Stimulated activated CD8-positive, alpha-beta memory T cell treated with anti-CD3 and anti-CD28 coated beads, Interleukin-15, amount 100 ng/mL, for 48 hours (primary cell): Measurements from ENCODE around the gene KIF1A.
"Not testable (repeated sequence)": the region's sequence is repeated elsewhere in the genome, so short reads cannot be mapped to it uniquely, and the experiment has no call there.

ENCODE experiments used
- DNase-seq, 2 donors: peaks; one replicate each; pipeline ENCODE4 v3.0.0-alpha.2; 2020; ENCODE audit warnings: low read depth in 2 of 2

The KIF1A gene

DNA sequence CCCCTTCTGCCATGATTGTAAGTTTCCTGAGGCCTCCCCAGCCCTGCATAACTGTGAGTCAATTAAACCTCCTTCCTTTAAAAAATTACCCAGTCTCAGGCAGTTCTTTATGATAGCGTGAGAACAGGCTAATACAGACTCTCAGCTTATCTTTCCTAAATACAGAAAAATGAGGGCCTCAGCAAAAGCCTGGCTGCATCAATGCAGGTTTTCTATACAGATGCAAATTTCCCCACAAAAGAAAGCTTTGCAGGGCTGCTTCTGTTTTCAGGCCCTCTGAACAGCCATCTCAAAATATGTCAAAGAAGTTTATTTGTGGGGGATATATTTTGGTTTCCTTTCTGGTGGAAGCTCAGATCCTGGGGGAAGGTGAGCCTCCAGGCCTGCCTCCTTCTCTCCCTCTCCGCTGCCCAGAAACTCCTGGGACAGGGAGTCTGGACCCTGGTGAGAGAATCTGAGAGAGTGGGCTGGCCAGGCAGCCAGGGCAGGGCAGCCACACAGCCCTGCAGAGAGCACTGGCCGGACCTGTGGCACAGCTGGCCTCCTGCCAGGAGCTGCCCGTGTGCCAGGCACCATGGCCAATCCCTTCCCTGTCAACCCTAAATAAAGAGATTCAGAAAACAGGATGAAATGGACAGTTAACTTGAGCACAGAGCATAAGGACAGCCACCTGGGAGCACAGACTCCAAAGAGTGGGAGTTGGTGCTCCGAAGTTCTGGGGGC is 27.0 kb upstream of the KIF1A start:
- no peak for DNase-seq

DNA sequence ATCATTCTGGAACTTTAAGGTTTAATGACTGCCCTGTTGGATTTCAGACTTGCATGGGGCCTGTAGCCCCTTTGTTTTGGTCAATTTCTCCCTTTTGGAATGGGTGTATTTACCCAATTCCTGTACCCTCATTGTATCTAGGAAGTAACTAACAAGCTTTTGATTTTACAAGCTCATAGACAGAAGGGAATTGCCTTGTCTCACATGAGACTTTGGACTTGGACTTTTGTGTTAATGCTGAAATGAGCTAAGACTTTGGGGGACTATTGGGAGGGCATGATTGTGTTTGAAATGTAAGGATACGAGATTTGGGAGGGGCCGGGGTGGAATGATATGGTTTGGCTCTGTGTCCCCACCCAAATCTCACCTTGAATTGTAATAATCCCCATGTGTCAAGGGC is 26.3 kb upstream of the KIF1A start:
- not testable (repeated sequence) for DNase-seq

DNA sequence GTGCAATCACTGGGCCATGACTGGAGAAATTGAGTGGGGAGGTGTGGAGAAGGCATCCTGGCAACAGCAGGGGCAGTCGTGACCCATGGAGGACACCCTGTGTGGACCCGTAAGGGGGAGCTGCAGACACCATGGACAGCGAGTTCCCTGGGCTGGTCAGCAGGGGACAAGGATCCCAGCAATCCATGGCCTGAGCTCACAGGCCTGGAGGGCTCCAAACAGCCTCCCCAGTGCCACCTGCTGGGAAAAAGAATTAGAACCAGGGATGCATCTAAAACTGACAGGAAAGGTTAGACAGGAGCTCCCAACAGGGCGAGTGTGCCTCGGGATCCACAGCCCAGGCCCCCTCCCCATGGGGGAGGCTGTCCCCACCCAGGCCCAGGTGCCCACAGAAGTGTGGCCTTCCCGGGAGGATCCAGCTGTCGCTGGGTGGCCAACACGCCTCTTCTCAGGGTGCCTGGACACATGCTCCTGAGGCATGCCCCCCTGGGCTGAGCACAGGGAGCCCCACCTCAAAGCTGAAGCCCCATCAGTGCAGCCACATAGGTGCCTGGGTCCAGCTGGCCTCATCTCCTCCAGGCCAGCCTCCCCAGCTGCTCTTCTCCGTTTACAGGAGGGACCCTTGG is 20.5 kb upstream of the KIF1A start:
- no peak for DNase-seq

DNA sequence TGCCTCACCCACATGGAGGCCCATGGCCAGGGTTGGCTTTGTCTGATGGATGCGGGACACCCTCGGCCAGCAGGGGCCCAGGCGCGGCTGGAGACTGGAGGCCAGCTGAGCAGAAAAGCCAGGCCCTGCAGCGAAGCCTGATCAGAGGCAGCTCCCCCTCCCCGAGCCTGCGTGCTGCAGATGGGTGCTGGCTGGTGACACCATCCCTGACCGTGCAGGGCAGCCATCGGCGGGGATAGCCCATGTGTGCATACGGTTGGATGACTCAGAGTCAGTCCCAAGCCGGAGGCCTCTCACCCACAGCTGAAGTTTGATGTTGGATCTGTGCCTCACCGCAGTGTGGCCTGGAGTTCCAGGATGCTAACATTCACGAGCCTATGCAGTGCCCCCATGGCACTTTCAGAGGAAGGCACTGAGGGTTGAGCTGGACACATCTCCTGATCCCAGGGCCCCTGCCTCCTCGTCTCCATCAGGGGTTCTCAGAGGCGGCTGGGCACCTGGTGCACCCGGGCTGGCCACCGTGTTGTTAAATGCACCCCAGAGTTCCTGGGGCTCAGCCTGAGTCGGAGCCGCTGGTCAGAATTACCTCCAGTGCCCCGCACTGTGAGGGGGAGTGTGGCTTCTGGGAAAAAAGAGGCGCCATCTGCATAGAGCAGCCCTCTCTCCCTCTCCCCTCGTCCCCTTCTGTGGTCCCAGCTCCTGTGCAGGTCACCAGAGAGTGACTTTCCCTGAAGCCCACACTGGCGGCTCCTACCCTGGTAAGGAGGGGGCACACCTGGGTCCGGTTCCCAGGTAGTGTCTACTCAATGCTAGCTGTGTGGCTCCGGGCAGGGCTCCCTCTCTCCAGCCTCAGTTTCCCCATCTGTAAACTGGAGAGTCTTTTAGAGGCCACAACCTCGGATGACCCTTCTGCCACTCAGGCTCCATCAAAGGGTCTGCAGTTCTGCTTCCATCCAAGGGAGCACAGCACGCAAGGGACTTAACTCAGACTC is 19.4 kb upstream of the KIF1A start:
- no peak for DNase-seq

DNA sequence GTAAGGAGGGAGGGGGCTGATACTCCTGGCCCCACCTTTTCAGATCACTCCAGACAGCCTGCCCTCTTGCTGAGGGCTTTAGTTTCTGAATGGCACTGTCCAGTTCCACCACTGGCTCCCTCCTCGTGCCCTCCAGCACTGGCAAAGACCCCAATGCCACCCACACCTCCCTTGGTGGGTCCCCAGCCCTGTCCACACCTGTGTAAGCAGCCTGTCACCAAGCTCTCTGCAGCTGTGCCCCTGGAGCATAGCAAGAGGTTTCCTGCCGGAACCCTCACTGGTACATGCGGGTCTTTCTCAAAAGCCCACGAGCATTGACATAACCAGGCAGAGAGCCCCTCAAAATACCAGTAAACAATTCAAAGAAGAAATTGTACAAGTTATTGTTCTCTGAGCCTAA is 17.6 kb upstream of the KIF1A start:
- no peak for DNase-seq

DNA sequence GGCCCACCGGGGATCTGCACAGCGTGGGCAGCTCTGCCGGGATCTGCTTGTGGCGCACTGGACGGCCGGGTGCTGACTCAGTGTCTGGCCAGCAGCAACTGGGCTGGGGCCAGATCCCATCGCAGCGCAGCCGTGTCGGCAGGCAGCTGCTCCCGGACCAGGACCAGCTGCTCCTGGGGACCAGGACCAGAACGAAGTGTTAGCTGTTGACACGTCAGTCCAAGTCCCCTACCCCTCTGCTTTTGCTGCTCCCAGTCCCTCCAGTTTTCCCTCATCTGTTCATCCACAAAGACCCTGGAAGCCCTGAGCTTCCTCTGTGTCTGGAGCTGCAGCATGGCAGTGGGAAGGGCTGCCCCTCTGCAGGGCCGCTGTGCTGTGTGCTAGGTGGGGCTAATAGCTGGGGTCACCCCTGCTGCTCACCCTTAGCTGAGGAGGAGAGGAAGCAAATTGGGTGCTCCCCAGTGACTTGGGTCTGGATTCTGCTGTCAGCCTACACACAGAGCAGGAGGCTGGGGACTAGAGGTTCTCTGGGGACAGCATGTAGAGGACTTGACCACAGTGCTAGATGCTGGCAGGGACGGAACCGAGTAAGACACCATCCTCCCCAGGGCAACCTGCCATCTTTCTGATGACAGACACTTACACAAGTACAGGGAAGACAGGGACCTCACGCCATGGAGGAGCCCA is 16.9 kb upstream of the KIF1A start:
- DNase-seq: no peak

DNA sequence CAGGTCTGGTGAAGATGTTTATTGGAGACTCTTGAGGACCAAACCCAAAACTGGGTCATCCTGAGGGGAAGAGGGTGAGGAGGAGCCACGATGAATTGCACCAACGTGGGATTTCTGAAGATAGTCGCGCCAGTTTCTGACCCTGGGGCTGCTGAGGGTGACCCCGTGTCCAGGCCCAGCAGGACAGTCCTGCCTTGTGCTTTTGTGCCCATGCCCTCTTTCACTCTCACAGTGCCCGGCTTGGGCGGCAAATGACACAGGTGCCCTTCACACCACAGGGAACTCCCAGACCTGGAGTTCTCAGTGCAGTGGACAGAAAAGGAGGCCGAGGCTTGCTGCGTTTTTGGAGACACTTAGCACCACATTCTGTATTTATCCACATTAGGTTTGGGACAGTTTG is 15.5 kb upstream of the KIF1A start:
- DNase-seq: no peak

DNA sequence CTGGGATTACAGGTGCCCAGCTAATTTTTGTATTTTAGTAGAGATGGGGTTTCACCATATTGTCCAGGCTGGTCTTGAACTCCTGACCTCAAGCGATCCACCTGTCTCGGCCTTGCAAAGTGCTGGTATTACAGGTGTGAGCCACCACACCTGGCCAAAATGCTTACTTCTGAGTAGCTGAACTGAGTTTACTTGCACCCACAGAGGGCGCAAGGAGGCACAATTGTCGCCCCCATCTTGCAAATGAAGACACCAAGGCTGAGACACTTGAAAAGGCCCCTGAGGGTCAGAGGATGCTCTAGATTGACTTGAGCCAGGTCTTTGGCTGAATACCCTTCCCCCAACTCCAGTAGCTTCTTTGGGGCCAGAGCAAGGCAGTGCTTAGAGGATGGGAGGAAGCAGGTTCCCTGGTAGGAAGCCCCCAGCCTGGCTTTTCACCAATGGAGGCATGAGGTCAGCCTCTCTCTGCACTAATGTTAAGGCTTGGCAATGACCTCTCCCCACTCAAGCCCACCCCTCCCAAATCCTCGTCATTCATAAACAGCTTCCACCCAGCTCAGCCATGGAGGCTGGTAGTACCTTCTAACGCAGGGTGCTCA is 14.5 kb upstream of the KIF1A start:
- DNase-seq: no peak

DNA sequence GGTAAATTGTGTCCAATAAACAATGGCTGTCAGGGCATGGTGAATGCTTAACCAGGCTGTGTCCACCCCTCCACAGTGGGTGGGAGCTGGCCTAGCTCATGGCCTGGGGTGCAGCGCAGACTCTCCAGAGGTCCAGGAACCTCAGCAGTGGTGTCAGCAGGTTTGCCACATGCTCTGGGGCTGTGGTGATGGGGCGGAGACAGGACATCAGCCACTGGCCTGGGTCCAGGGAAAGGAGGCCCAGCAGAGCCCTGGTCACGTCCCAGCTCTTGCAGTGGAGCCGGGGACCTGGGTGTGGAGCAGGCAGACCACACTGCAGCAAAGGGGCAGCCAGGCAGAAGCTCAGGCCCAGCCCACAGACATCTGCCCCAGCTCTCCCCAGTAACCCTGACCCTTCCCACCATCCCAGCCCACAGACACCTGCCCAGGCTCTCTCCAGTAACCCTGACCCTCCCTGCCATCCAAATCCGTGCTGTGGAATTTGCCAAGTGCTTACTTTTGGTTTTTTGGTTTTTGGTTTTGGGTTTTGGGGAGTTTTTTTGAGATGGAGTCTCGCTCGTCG is 13.8 kb upstream of the KIF1A start:
- no peak for DNase-seq

DNA sequence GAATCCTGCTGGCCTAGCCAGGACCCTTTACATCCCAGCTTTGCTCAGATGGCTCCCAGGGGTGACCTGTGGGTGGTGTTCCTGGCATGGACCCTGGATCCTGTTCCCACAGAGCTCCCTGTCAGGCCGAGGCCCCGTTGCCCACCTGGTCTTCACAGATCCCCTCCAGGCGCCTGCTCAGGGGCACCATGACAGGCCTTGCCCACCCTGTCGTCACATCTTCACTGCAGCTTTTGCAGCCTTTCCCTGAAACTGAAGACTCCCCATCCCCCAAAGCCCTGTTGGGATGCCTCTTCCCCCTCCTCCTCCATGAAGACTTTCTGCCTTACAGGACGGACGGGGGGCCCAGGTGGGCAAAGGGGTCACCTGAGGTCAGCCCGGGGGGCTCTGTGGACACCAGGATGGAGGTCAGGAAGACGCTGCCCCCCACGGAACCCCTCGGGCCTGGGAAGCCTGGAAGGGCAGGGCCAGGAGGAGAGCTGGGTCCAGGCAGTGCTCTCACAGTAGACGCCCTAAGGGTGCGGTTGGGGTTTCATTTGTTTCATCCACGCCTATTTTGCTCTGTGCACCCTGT is 13.0 kb upstream of the KIF1A start:
- DNase-seq: no peak

DNA sequence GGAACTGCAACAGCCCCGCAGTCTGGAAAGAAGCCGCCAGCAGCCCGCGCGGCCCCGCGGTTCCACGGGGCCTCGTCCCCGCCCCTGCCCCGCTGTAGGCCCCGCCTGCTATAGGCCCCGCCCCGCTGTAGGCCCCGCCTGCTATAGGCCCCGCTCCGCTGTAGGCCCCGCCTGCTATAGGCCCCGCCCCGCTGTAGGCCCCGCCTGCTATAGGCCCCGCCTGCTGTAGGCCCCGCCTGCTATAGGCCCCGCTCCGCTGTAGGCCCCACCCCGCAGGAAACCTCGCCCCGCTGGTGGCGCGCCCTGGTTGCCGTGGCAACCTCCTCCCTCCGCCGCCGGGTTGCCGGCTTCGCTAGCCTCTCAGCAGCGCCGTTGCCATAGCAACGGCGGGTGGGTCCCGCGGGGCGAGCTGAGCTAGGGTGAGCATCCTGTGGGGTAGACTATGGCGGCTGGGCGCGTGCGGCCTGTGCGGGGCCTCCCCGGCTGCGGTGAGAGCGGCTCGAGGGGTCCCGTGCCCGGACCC is 12.2 kb upstream of the KIF1A start:
- DNase-seq: peak; percentile 94 to 96

DNA sequence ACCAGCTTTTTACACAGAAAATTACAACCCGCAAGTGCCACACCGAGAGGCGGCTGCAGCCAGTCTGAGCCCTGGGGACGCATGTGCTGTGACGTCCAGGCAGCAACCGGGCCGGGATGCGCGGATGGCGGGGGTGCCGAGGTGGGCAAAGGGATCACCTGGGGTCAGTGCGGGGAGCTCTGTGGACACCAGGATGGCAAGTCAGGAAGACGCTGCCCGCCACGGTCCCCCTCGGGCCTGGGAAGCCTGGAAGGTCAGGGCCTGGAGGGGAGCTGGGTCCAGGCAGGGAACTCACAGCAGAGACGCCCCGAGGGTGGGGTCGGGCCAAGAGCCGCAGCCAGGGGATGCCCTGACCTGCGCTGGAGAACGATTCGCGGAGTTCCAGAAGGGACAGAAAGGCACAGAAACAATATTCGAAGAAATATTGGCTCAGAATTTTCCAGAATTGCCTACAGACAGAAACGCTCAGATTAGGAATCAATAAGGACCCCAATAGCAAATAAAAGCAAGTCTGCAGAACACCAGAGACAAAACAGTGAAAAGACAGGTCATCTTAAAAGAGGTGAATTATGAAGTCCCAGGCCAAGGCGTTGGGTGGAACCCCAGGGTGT is 11.7 kb upstream of the KIF1A start:
- DNase-seq: no peak

DNA sequence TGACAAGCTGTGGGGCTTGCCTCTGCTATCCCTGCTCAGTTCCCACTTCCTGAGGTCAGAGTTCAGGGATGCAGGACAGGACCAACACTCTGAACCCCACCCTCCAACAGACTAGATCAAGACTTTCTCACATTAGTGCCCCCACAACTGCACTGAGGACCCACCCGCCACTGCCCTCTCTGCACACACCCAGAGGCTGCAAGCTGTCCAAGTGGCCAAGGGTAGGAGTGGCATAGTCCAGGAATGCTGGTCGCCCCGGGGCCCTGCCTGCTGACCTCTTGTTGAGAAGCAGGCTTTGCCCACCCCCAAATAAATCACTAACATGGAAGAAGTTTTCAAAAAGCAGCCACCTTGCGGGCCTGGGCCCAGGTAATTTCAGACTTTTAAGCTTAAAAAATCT is 5.5 kb upstream of the KIF1A start:
- DNase-seq: no peak

DNA sequence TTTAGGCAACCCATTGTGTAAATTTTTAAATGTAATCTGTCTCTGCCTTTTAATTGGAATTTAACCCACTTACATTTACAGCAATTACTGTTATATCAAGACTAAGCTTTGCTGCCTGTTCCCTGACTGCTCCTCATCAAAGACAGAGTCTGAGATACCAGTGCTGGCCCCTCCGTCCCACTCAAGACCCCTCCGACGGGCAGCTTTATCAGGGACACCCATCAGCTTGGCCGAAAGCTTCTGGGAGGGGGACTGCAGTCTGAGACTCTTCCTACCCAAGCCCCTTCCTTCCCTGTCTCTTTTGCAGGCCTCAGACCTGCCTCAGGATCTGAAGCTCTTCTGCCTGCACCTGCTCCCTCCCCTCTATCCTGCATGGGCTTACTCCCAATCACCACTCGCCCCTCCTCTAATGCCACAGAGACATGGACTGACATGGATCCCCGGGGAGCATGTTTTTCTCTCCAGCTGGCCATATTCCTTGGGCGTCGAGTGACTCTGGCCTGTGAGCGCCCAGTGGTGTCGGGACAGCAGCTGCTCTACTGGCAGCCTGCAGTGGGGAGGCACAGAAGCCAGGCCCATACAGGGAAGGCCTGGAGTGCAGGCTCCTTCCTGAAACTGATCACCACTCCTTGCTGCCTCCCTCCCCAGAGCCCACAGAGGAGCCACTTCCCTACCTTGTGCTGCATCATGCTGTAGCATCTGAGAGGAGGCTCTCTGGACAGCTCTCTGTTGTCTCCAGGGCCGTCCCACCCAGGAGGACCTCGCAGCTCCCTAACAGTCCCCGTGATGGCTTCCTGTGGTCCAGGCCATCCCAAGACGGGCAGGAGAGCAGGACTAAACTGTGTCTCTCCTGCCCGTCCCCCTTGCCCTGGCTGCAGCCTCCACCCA is 3.7 kb upstream of the KIF1A start:
- no peak for DNase-seq

DNA sequence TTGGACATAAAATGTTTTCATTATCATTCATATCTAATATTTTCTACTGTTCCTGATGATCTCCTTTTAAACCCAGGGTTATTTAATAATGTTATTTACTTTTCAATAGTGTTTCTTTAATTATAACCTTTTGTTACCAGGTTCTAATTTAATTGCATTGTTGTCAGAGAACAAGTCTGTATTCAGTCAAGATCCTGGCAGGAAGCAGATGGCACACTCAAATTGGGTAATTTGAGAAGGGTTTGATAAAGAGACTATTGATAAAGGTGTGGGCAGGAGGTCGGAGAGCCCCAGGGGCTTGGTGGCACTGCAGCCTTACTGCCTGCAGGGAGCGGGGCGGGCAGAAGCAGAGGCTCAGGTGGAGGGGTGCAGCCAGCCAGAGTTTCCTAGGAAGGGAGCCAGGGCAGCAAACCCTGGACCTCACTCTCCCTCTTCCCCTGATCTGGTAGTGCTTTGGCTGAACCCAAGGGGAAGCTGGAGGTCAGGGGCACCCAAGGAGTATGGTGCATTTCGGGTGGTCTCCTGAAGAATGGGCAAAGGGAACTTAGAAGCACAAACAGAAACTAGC is 2.3 kb upstream of the KIF1A start:
- DNase-seq: no peak

DNA sequence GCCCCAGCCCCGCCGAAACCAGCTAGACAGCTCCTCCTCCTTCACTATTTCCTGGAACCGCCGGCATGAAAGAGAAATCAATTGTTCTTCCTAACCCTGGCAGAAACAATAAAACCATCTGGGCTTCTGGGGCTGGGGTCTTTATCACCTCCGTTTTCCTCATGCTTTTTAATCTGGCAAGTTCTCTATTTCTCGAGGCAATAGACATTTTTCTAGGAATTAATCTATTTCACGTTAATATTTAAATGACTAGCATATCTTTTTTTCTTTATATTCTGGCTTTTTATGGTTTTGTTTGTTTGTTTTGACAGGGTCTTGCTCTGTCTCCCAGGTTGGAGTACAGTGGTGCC is 1.4 kb upstream of the KIF1A start:
- DNase-seq: no peak

DNA sequence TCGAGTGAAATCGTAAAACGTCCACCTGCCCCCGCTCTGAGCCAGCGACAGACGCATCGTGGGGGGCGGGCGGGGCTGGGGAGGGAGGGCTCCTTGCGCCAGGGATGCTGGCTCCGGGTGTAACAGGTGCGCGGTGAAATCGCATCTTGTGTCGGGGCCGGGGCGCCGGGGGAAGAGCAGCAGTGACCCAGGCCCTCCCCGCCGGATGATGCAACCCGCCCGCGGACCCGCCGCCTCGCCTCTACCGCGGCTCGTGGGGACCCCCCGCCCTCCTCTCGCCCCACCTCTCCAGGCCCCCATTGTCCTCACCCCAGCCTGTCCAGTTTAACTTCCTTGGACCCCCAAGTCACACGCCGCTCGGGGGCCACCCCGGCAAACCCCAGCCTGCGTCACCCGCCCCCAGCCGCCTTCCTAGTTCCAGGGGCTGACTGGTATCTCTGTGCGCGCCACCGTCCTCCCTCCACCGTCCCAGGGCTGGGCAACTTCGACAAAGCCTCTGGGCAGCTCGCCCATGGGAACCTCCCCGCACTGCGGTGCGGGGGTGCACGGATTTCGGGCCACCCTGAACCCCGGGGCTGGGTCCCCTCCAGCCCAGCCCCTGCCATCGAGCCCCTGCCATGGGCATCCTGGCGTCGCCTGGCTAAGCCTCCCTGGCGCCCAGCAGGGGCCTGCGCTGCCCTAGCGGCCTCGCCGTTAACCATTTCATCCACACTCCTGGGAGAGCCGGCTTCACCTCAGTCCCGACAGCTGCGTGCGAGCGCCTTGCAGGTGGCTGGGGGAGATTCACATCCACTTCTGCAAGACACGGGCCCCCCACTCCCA is 799 bp upstream of the KIF1A start:
- DNase-seq: no peak
